H1 (cell line): Measurements from ENCODE around the gene NTN4. TPM values are rescaled to one million over a fixed set of nuclear protein-coding genes. Genes with fewer than 3 reads are reported as not detected.

ENCODE experiments used
- CTCF ChIA-PET: fragments of 300-600 bp; sonication (Branson Sonifier 250); formaldehyde crosslinking; loops from one replicate; lab custom pipeline; 2021; ENCODE audit not compliant: partially characterized antibody; lab: Charles Lee
- POLR2A ChIA-PET: fragments of 300-600 bp; sonication (Branson Sonifier 250); formaldehyde crosslinking; loops from one replicate; lab custom pipeline; 2021; ENCODE audit warnings: inconsistent platforms; ENCODE audit not compliant: partially characterized antibody; lab: Charles Lee
- DNase-seq, 2 experiments: peaks; one replicate each; pipeline versions ENCODE4 v3.0.0 to v3.0.0-alpha.2; 2010 to 2022; ENCODE audit warnings: low spot score in 2 of 2, low read depth in 1 of 2, mixed read lengths in 1 of 2
- FAIRE-seq: peaks from 2 replicates; lab custom pipeline; 2011; peaks lifted over from hg19 to GRCh38; lab: Jason Lieb, UNC
- H2AFZ ChIP-seq: 2 replicates; pipeline ENCODE4 v1.8.1; 2012; ENCODE audit warnings: low read length, inconsistent platforms
- H2AK5ac ChIP-seq: 2 replicates; pipeline ENCODE4 v1.6.1; 2013; ENCODE audit warnings: low read depth, low read length
- H2BK120ac ChIP-seq: replicated peaks from 2 replicates; pipeline ENCODE3; 2013; ENCODE audit warnings: low read depth, low read length, inconsistent platforms
- H2BK12ac ChIP-seq: 2 replicates; pipeline ENCODE4 v1.6.1; 2013; ENCODE audit warnings: low read depth, low read length
- H2BK15ac ChIP-seq: 2 replicates; pipeline ENCODE4 v1.6.1; 2013; ENCODE audit warnings: low read length
- H2BK20ac ChIP-seq: 2 replicates; pipeline ENCODE4 v1.6.1; 2013; ENCODE audit warnings: low read length
- H2BK5ac ChIP-seq: 2 replicates; pipeline ENCODE4 v1.6.1; 2013; ENCODE audit warnings: low read depth, low read length
- H3K14ac ChIP-seq: 2 replicates; pipeline ENCODE4 v1.6.1; 2013; ENCODE audit warnings: inconsistent platforms; ENCODE audit not compliant: insufficient read length
- H3K18ac ChIP-seq: 2 replicates; pipeline ENCODE4 v1.6.1; 2013; ENCODE audit warnings: low read length; ENCODE audit errors: extremely low read depth
- H3K23ac ChIP-seq: 2 replicates; pipeline ENCODE4 v1.6.1; 2013; ENCODE audit warnings: inconsistent platforms; ENCODE audit not compliant: insufficient read length
- H3K23me2 ChIP-seq: 2 replicates; pipeline ENCODE4 v1.6.1; 2013; ENCODE audit warnings: low read depth, low read length
- H3K27ac ChIP-seq: 2 replicates; pipeline ENCODE4 v1.6.1; 2011; ENCODE audit warnings: low read depth, low read length, inconsistent platforms
- H3K27me3 ChIP-seq, 4 experiments: replicated peaks in 1 of 4; 1 replicate in 1 of 4; 2 replicates in 3 of 4; pipeline versions ENCODE4 v1.6.1 to v1.8.1; 2011 to 2013; ENCODE audit warnings: low read length in 3 of 4, mild to moderate bottlenecking in 3 of 4, inconsistent platforms in 2 of 4, mixed read lengths in 2 of 4, moderate library complexity in 1 of 4; ENCODE audit not compliant: control insufficient read depth in 3 of 4, insufficient read depth in 3 of 4; ENCODE audit errors: extremely low read depth in 1 of 4
- H3K36me3 ChIP-seq, 4 experiments: 2 replicates each; pipeline versions ENCODE4 v1.6.1 to v1.8.1; 2011 to 2013; ENCODE audit warnings: mild to moderate bottlenecking in 4 of 4, low read length in 3 of 4, moderate library complexity in 2 of 4, control low read depth in 1 of 4, inconsistent platforms in 1 of 4; ENCODE audit not compliant: insufficient read depth in 4 of 4, control insufficient read depth in 2 of 4
- H3K4ac ChIP-seq: replicated peaks from 2 replicates; pipeline ENCODE3; 2013; ENCODE audit warnings: low read length, low read depth, mixed read lengths, inconsistent platforms; ENCODE audit not compliant: insufficient read length
- H3K4me1 ChIP-seq, 4 experiments: replicated peaks in 1 of 4; 1 replicate in 1 of 4; 2 replicates in 3 of 4; pipeline versions ENCODE4 v1.6.1 to v1.8.1; 2011 to 2013; ENCODE audit warnings: low read length in 3 of 4, inconsistent platforms in 2 of 4, mixed read lengths in 1 of 4; ENCODE audit not compliant: insufficient read depth in 4 of 4, control insufficient read depth in 3 of 4
- H3K4me2 ChIP-seq, 2 experiments: 2 replicates each; pipeline versions ENCODE4 v1.6.1 to v1.8.1; 2011 to 2013; ENCODE audit warnings: low read depth in 2 of 2, low read length in 2 of 2, control low read depth in 1 of 2, inconsistent platforms in 1 of 2, mild to moderate bottlenecking in 1 of 2; ENCODE audit not compliant: insufficient read depth in 1 of 2
- H3K4me3 ChIP-seq, 4 experiments: fragments of 200-600, 300-600 bp in 1 of 4; sonication (generic), shearing (Covaris generic), sonication (Bioruptor Twin) in 1 of 4; 2 replicates each; pipeline versions ENCODE4 v1.5.1 to v1.8.1; 2011 to 2016; ENCODE audit warnings: low read length in 4 of 4, low read depth in 3 of 4, control low read depth in 2 of 4, inconsistent platforms in 2 of 4, mild to moderate bottlenecking in 2 of 4, mixed read lengths in 1 of 4, moderate library complexity in 1 of 4; ENCODE audit not compliant: insufficient read depth in 2 of 4; ENCODE audit errors: extremely low read depth in 1 of 4
- H3K56ac ChIP-seq: replicated peaks from 2 replicates; pipeline ENCODE3; 2013; ENCODE audit warnings: low read depth, mild to moderate bottlenecking, mixed read lengths, low read length, inconsistent platforms; ENCODE audit not compliant: insufficient read length
- H3K79me1 ChIP-seq: 2 replicates; pipeline ENCODE4 v1.6.1; 2013; ENCODE audit warnings: low read depth, low read length, control low read depth
- H3K79me2 ChIP-seq, 2 experiments: 2 replicates each; pipeline versions ENCODE4 v1.6.1 to v1.8.1; 2012 to 2013; ENCODE audit warnings: low read length in 2 of 2, mild to moderate bottlenecking in 2 of 2, inconsistent platforms in 1 of 2; ENCODE audit not compliant: insufficient read depth in 2 of 2, control insufficient read depth in 1 of 2
- H3K9ac ChIP-seq, 4 experiments: replicated peaks in 1 of 4; 1 replicate in 1 of 4; 2 replicates in 3 of 4; pipeline versions ENCODE4 v1.6.1 to v1.8.1; 2011 to 2013; ENCODE audit warnings: low read depth in 3 of 4, low read length in 3 of 4, control low read depth in 2 of 4, mild to moderate bottlenecking in 2 of 4, moderate library complexity in 2 of 4, inconsistent platforms in 1 of 4; ENCODE audit errors: extremely low read depth in 1 of 4
- H3K9me3 ChIP-seq, 2 experiments: 2 replicates each; pipeline versions ENCODE4 v1.6.1 to v1.8.1; 2012 to 2013; ENCODE audit warnings: mild to moderate bottlenecking in 2 of 2, moderate library complexity in 2 of 2, control low read depth in 1 of 2, inconsistent platforms in 1 of 2, low read depth in 1 of 2, low read length in 1 of 2, mixed read lengths in 1 of 2; ENCODE audit not compliant: insufficient read depth in 2 of 2
- H4K20me1 ChIP-seq, 2 experiments: replicated peaks in 1 of 2; 2 replicates each; pipeline versions ENCODE3 to v1.8.1; 2011 to 2013; ENCODE audit warnings: inconsistent platforms in 2 of 2, low read length in 2 of 2, mild to moderate bottlenecking in 1 of 2; ENCODE audit not compliant: insufficient read depth in 2 of 2, control insufficient read depth in 1 of 2
- H4K5ac ChIP-seq: 2 replicates; pipeline ENCODE4 v1.6.1; 2013; ENCODE audit warnings: low read length, low read depth, mixed read lengths, inconsistent platforms; ENCODE audit not compliant: insufficient read length
- H4K8ac ChIP-seq: 2 replicates; pipeline ENCODE4 v1.8.0; 2013; ENCODE audit warnings: mild to moderate bottlenecking, moderate library complexity, low read length, inconsistent platforms; ENCODE audit not compliant: insufficient read depth; ENCODE audit errors: extremely low read depth
- H4K91ac ChIP-seq: replicated peaks from 2 replicates; pipeline ENCODE3; 2013; ENCODE audit warnings: low read length, mixed read lengths, inconsistent platforms; ENCODE audit not compliant: insufficient read length
- BRCA1 ChIP-seq: IDR thresholded peaks from 2 replicates; pipeline ENCODE4 v1.6.1; 2012; ENCODE audit warnings: low read depth, low read length, improper control_type of control experiment
- CHD1 ChIP-seq: IDR thresholded peaks from 2 replicates; pipeline ENCODE4 v1.6.1; 2012; ENCODE audit warnings: low read depth, low read length, improper control_type of control experiment
- E2F6 ChIP-seq: IDR thresholded peaks from 2 replicates; pipeline ENCODE4 v1.6.1; 2012; ENCODE audit warnings: inconsistent platforms
- EZH2 ChIP-seq: fragments of 200-600 bp; sonication (generic); IDR thresholded peaks from 2 replicates; pipeline ENCODE4 v1.7.1; 2012; ENCODE audit warnings: low read depth, mild to moderate bottlenecking, moderate library complexity, low read length, inconsistent platforms; ENCODE audit not compliant: severe bottlenecking
- MAFK ChIP-seq: IDR thresholded peaks from 2 replicates; pipeline ENCODE4 v1.6.1; 2012; ENCODE audit warnings: low read depth, mild to moderate bottlenecking, improper control_type of control experiment, low read length
- NANOG ChIP-seq: IDR thresholded peaks from 2 replicates; pipeline ENCODE4 v1.6.1; 2011; ENCODE audit warnings: low read length, low read depth, mild to moderate bottlenecking, inconsistent platforms; ENCODE audit not compliant: insufficient read depth, poor library complexity, severe bottlenecking
- NRF1 ChIP-seq: IDR thresholded peaks from 2 replicates; pipeline ENCODE4 v1.6.1; 2011; ENCODE audit warnings: mild to moderate bottlenecking, low read depth, low read length, improper control_type of control experiment
- PHF8 ChIP-seq: fragments of 200-600 bp; sonication (generic); conservative IDR thresholded peaks from 2 replicates; pipeline ENCODE4 v1.7.1; 2012; ENCODE audit warnings: low read depth, mild to moderate bottlenecking, inconsistent platforms, low read length, moderate library complexity
- POLR2AphosphoS5 ChIP-seq: IDR thresholded peaks from 2 replicates; pipeline ENCODE4 v1.6.1; 2011; ENCODE audit warnings: low read depth, low read length
- SIX5 ChIP-seq: IDR thresholded peaks from 2 replicates; pipeline ENCODE4 v1.6.1; 2011; ENCODE audit warnings: mild to moderate bottlenecking, low read depth, low read length
- SP1 ChIP-seq: IDR thresholded peaks from 2 replicates; pipeline ENCODE4 v1.6.1; 2011; ENCODE audit warnings: low read depth, low read length
- TAF1 ChIP-seq: IDR thresholded peaks from 2 replicates; pipeline ENCODE4 v1.6.1; 2011; ENCODE audit warnings: mild to moderate bottlenecking, low read depth, low read length
- TBP ChIP-seq: IDR thresholded peaks from 2 replicates; pipeline ENCODE4 v1.6.1; 2011; ENCODE audit warnings: low read depth, low read length, improper control_type of control experiment
- YY1 ChIP-seq: IDR thresholded peaks from 2 replicates; pipeline ENCODE4 v1.6.1; 2011; ENCODE audit warnings: low read depth, mild to moderate bottlenecking, low read length
- WGBS, 2 experiments: shearing (Covaris generic) in 1 of 2; methylation state at CpG; one replicate each; pipeline versions ENCODE4 v1.1.6 to v1.1.7; 2013 to 2015; ENCODE audit warnings: low lambda C conversion rate in 2 of 2, mixed read lengths in 2 of 2, inconsistent platforms in 1 of 2, low coverage in 1 of 2, missing lambda C conversion rate in 1 of 2; ENCODE audit not compliant: insufficient replicate concordance in 2 of 2, insufficient coverage in 1 of 2, insufficient read length in 1 of 2; ENCODE audit errors: extremely low coverage in 1 of 2, missing lambda C conversion rate in 1 of 2; 5-methylcytosine and 5-hydroxymethylcytosine counted together
- polyA plus RNA-seq, 7 experiments: library from polyadenylated mRNA; depleted of rRNA in 3 of 7; stranded (reverse) in 5 of 7; unstranded in 2 of 7; fragments of >200 nt in 5 of 7; fragments of 200-250 nt in 2 of 7; gene quantifications; 1 replicate in 5 of 7; 2 replicates in 1 of 7; 4 replicates in 1 of 7; pipeline versions ENCODE4 v1.2.1 to v1.2.3, GENCODE V29; 2011 to 2013; ENCODE audit warnings: missing spikeins in 2 of 7, mixed read lengths in 2 of 7
- total RNA-seq: library from RNA; stranded (reverse); fragmentation: NEBNext Ultra II Directional; extraction: Animal tissue kit (Norgen Biotek cat#: 25700); gene quantifications from 2 replicates; pipeline ENCODE4 v1.2.1, GENCODE V29; 2021

The NTN4 gene
- total and polyA plus RNA-seq, 2 of the 8 experiments (the other 6 are each of a cell fraction or from before 2014, with no cell fraction given) = 0.74 to 1.3 TPM

GRCh38 chr12:95614390-95614982, 176.1 kb downstream of the NTN4 start:
- Histone ChIP-seq H3K18ac (no peak overlapping the region), H3K4me2 (no peak overlapping the region), H4K5ac (no peak overlapping the region), H3K36me3 (no peaks in the 10 kb centered on the region), H2BK5ac (no peak overlapping the region), H3K14ac (no peak overlapping the region), H3K56ac (no peak overlapping the region), H4K91ac (no peak overlapping the region), H2AFZ (no peak overlapping the region), H3K9me3 (no peaks in the 10 kb centered on the region), H2BK15ac (no peak overlapping the region), H4K20me1 (no peaks in the 10 kb centered on the region), H3K27me3 (no peaks in the 10 kb centered on the region), H4K8ac (no peak overlapping the region), H2AK5ac (no peak overlapping the region), H3K4ac (no peak overlapping the region), H3K9ac (no peak overlapping the region), H3K4me1 (peaks cover 0 to 12% (median 7%) of the 10 kb centered on the region in 4 experiments; a peak in 5 of 7 replicates), H3K23ac (no peak overlapping the region), H2BK120ac (no peak overlapping the region), H3K79me2 (no peaks in the 10 kb centered on the region), H2BK12ac (no peak overlapping the region), H3K23me2 (no peaks in the 10 kb centered on the region), H3K4me3 (no peak overlapping the region), H3K79me1 (no peaks in the 10 kb centered on the region), H3K27ac (no peak overlapping the region), H2BK20ac (no peak overlapping the region)
- 97% methylated on average over 2 of the region's 2 CpGs; no CpG with 5 or more reads in 1 of the 2 experiments for WGBS, 2 experiments
- DNase-seq (no peak), FAIRE-seq (no peak)
- POLR2A ChIA-PET = interaction anchor here (1.3 kb wide), 1 partner anchor 33 kb away, joined by 3 read pairs; no protein-coding TSS in a partner anchor
- CTCF ChIA-PET = interaction anchor here (1.0 to 1.6 kb wide), 4 partner anchors 8 to 262 kb away, joined by 3 to 5 read pairs (median 4); no protein-coding TSS in a partner anchor
- TF ChIP-seq BRCA1 (no peak), TAF1 (no peak), POLR2AphosphoS5 (no peak), NRF1 (no peak), CHD1 (no peak), TBP (no peak), MAFK (no peak), SIX5 (no peak), PHF8 (no peak), SP1 (no peak), YY1 (no peak), E2F6 (no peak), EZH2 (no peak), NANOG (no peak)
